HG03521 (cell line): ENCODE measurements around the gene GTF2A2.
"Not testable (repeated sequence)": the region's sequence is repeated elsewhere in the genome, so short reads cannot be mapped to it uniquely, and the experiment has no call there.

Source experiments
- ATAC-seq: cut with Tn5 transposase; IDR thresholded peaks from one replicate; pipeline ENCODE4 v1.9.1; 2021; ENCODE audit warnings: mild to moderate bottlenecking, moderate library complexity; ENCODE audit not compliant: unreplicated experiment

The GTF2A2 gene, protein sequence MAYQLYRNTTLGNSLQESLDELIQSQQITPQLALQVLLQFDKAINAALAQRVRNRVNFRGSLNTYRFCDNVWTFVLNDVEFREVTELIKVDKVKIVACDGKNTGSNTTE

GRCh38 chr15:59656897-59657634 lies at the start of gene GTF2A2:
Gene GTF2A2, minus strand, starts transcription at chr15:59657515. Its CDS starts 5,238 bp downstream, at chr15:59652277.
- peak; percentile 99 for ATAC-seq

- no peak for ATAC-seq
Measured at GRCh38 chr15:59703979-59704796, 46.9 kb upstream of the GTF2A2 start.

DNA sequence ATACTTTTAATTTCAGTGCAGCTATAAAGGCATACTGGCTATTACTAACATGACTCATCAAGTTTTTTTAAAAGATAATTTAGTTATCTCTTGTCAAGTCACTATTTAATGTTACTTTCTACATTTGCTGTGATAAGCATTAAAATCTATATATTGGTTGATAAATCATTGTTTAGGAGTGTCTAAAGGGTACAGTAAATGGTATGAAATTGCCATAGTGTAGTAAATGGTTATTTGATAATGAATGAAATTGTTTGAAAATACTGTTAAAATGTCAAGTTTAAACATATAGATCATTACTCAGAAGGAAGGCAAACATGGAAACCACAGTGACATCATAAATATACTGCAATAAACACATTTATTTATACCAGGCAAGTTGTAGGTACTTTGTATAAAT lies 45.0 kb upstream of the GTF2A2 start:
- no peak for ATAC-seq

GRCh38 chr15:59701880-59702279 lies 44.6 kb upstream of the GTF2A2 start:
- no peak for ATAC-seq

- no peak for ATAC-seq
Measured at GRCh38 chr15:59699810-59700431, 42.6 kb upstream of the GTF2A2 start.

DNA sequence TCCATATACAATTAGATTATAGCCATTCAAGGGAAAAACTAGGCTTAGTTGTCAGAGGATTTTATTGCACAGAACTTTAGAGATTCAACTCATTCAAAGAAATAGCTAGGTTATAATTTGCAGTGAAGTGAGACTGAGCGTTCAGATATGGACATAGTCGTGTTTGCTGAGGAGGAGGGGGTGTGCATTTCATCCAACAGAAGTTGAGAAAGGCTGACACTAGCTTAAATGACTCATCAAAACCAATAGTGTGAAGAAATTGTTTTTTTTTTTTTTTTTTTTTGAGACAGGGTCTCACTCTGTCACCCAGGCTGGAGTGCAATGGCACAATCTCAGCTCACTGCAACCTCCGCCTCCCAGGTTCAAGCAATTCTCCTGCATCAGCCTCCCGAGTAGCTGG lies 40.8 kb upstream of the GTF2A2 start:
- not testable (repeated sequence) for ATAC-seq

- ATAC-seq = no peak
Measured at GRCh38 chr15:59696332-59696731, 39.0 kb upstream of the GTF2A2 start.

DNA sequence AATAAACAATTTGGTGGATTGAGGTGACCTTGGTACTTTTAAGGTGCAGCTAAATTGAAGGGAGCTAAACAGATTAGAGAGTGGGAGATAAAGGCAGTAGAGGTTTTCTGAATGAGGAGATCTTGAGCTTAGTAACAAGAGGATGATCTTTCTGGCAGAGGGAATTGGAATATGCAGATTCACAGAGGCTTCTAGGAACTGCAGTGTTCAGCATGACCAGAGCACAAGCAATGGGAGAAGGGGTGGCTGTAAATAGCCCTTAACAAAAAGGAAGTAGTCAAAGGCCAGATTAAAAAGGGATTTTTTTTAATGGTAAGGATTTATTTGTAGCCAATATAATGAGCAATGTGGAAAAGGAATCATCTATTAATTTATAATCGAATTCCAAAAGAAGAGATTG lies 37.5 kb upstream of the GTF2A2 start:
- no peak for ATAC-seq

DNA sequence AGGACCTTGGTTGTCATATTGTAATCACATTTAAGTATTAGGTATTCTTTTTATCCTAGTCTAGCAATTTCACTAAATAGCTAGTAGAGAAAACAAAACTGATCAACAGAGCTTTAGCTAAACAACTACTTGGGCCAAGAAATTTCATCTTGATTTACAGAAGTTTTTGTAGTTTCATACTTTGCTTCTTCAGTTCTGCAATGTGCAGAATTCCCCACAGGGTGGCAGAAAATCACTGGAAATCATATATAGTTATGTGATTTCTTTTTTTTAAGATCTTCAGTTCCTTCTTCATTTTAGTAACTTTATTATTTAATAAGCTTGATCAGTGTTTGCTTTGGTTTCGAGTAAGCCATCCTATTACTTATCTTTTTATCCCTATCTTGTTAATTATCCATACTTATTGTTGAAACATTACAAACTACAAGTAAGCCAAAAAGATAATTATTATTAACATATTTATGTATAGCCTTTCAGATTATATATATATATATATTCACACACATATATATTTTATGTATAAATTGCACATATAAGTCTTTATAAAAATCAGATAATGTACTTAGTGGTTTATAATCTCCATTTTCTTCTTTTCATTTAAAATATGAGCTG lies 34.0 kb upstream of the GTF2A2 start:
- no peak for ATAC-seq

GRCh38 chr15:59689626-59690236 lies 32.4 kb upstream of the GTF2A2 start:
- no peak for ATAC-seq

DNA sequence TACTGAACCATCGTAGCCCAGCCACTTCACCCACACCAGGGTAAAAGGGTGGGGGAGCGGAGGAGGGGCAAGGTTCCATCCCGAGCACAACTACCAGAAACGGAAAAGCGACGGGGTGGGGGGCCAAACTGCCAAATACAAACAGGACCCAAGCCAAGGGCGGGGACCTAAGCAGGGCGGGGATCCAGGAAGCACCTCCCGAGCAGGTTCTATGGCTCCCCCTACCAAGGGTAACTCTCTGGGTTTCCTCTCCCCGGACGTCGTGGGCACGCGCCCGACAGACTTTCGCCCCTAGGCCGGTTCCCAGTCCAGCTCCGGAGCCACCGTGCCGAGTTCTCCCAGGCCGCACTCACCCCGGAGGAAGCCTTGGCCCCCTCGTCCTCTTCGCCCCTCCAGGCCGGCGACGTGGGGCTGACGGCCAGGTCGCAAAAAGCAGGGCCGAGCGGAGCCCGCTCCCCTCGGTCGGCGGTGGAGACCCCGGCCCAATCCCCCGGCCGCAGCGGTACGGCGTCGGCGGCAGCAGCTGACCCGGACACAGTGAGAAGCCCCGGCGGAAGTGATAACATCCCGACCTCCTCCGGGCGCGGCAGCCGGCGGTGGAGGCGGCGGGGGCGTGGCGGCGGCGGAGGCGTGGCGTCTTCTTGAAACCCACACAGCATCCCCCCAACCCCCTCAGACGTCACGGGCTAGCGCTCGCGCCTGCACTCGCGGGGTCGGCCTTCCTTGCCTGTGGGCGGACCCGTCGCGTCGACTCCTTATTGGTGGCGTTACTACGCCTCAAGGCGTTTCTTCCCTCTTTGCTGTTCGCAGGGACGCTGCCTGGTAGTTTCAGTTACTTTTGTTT lies 31.7 kb upstream of the GTF2A2 start, which contains the start of gene BNIP2:
Gene BNIP2, minus strand, starts transcription at position 539 of the 844 bp plus-strand sequence. CDS start 6,863 bp downstream, outside the sequence.
- peak; percentile 87 for ATAC-seq

DNA sequence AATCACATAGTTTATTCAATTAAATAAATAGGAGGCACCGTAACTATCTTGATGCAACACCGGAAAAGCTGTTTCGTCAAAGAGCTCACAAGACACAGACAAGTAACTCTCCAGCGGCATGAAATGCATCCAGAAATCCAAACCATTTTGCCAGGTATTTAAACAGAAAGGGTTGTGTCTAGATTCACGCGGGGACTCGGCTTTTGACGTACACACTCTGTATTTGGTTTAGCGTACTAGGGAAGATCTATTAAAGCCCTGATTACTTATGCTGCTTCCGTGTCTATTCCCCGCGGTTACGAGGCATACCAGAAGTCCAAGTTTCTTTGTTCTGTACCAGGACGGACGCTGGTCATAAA lies 31.1 kb upstream of the GTF2A2 start:
- ATAC-seq = no peak

DNA sequence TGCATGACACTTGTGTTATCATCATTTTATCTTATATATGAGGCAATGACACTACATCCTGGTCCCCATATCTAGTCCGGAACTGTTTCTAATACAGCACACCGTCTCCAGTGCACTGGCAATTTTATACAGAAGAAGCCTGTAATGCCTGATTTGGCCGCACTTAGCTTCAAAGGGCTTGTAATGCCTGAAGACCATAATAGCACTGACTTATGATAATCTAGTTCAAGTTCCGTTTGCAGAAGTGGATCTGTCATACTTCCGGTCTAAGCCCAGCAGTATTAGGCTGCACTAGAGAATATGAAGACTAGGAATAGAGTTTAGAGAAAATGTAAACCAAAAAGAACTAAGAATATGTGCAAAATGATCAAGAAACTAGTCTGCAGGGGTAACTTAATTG lies 30.5 kb upstream of the GTF2A2 start:
- ATAC-seq = no peak

GRCh38 chr15:59686389-59686788 lies 29.1 kb upstream of the GTF2A2 start:
- ATAC-seq = no peak

- no peak for ATAC-seq
Measured at GRCh38 chr15:59685737-59686297, 28.5 kb upstream of the GTF2A2 start.

DNA sequence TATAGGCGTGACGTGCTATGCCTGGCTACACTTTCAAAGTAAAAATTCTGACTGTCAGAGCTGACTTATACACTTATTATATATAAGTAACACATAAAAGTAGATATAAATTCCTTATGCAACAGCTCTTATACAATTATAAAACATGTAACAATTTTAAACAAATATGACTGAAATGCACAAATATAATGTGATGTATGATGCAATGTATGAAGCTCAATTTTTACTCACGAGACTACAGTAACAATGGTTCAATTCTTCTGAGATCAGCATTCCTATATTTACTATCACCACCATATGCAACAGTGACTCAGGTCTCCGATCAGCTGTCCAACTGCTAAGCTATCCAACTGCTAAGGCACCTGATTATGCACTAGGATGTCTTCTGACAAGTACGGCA lies 23.6 kb upstream of the GTF2A2 start:
- ATAC-seq = no peak

- no peak for ATAC-seq
Measured at GRCh38 chr15:59680346-59680745, 23.0 kb upstream of the GTF2A2 start.

DNA sequence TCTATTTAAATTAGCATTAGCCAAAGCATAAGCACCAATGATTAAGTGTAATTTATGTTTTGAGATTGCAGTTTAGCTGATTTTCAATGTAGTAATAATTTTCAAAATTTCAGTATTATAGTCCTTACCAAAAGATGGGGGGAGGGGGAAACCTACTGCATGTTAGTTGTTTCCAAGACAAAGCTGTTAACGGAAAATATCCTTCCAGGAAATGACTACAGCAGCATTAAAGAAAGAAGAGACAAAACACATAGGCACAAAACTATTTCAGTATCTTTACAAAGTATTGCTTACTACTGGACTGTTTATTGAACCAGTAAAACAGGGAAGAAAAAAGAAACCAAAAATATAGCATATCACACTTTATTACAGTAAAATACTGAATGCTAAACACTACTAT lies 21.3 kb upstream of the GTF2A2 start:
- ATAC-seq = no peak

- no peak for ATAC-seq
Measured at GRCh38 chr15:59678172-59678571, 20.9 kb upstream of the GTF2A2 start.
